BLaER1 treated with 17β-estradiol and CSF1 and Interleukin-3, amounts not matched to agents 10 nM and 100 nM (cell line): ENCODE results near the gene ADGRD1.

Experiments
- H3K27ac ChIP-seq, 11 experiments: shearing (Covaris generic); formaldehyde crosslinking; 2 replicates each; pipeline ENCODE4 v1.8.1; 2022
- H3K27me3 ChIP-seq, 11 experiments: shearing (Covaris generic); formaldehyde crosslinking; 2 replicates each; pipeline ENCODE4 v1.8.1; 2022
- H3K36me3 ChIP-seq, 11 experiments: shearing (Covaris generic); formaldehyde crosslinking; 2 replicates each; pipeline ENCODE4 v1.8.1; 2022
- H3K4me1 ChIP-seq, 10 experiments: shearing (Covaris generic); formaldehyde crosslinking; 2 replicates each; pipeline ENCODE4 v1.8.1; 2022
- H3K4me2 ChIP-seq, 11 experiments: shearing (Covaris generic); formaldehyde crosslinking; 2 replicates each; pipeline ENCODE4 v1.8.1; 2022
- H3K4me3 ChIP-seq, 10 experiments: shearing (Covaris generic); formaldehyde crosslinking; 2 replicates each; pipeline ENCODE4 v1.8.1; 2022
- H3K9ac ChIP-seq, 11 experiments: shearing (Covaris generic); formaldehyde crosslinking; 2 replicates each; pipeline ENCODE4 v1.8.1; 2022
- H3K9me3 ChIP-seq, 11 experiments: shearing (Covaris generic); formaldehyde crosslinking; replicated peaks in 1 of 11; 2 replicates each; pipeline ENCODE4 v1.8.1; 2022
- H4K20me1 ChIP-seq, 11 experiments: shearing (Covaris generic); formaldehyde crosslinking; 2 replicates each; pipeline ENCODE4 v1.8.1; 2022
- Cebpa-rat ChIP-seq, 11 experiments: shearing (Covaris generic); IDR thresholded peaks; 2 replicates each; pipeline ENCODE4 v1.8.1; 2022

The ADGRD1 gene

DNA sequence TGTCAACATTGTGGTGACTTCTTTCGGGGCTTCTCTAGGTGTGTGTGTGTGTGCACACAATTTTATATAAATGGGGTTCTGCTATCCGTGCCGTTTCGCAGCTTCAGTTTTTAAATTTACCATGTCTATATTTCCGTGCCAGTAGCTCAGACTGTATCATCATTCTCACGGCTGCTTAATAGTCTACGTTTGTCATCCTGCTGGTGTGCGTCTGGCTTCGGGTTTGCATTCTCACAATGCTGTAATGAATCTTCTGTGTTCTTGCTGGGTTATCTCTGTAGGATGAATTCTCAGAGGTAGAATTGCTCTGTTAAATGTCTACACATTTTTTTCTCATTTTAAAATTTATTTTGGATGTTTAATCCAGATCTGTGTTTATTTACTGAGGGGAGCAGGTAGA, 73.6 kb downstream of the ADGRD1 start:
- no peak overlapping the region for H3K4me3 ChIP-seq
- H3K4me2 ChIP-seq, result peak overlapping the region in 8 of 11 experiments; percentile 71 to 99 (median 86); a peak in 14 of 22 replicates
- H3K36me3 ChIP-seq, result no peaks in the 10 kb centered on the region; a peak in 1 of 22 replicates
- peaks cover 0 to 75% (median 0%) of the 10 kb centered on the region in 11 experiments; a peak in 7 of 22 replicates for H3K27me3 ChIP-seq
- H4K20me1 ChIP-seq, result peaks cover 0 to 7% (median 0%) of the 10 kb centered on the region in 11 experiments; a peak in 2 of 22 replicates
- TF ChIP-seq Cebpa-rat (IDR thresholded peaks at IDR 0.05), result no peak
- H3K9ac ChIP-seq, result no peak overlapping the region; a peak in 1 of 22 replicates
- H3K9me3 ChIP-seq, result no peaks in the 10 kb centered on the region
- H3K27ac ChIP-seq, result no peak overlapping the region; a peak in 1 of 22 replicates
- peaks cover 32 to 100% (median 99%) of the 10 kb centered on the region in 10 experiments for H3K4me1 ChIP-seq

- peaks cover 0 to 70% (median 0%) of the 10 kb centered on the region in 11 experiments; a peak in 7 of 22 replicates for H3K27me3 ChIP-seq
Measured at GRCh38 chr12:131027876-131028586, 74.3 kb downstream of the ADGRD1 start.

GRCh38 chr12:131028587-131029338, 75.1 kb downstream of the ADGRD1 start:
- H3K4me1 ChIP-seq, result peaks cover 38 to 100% (median 99%) of the 10 kb centered on the region in 10 experiments
- H3K9me3 ChIP-seq, result no peaks in the 10 kb centered on the region
- H3K4me3 ChIP-seq, result no peak overlapping the region
- H4K20me1 ChIP-seq, result peaks cover 0 to 7% (median 0%) of the 10 kb centered on the region in 11 experiments; a peak in 2 of 22 replicates
- TF ChIP-seq Cebpa-rat (IDR thresholded peaks at IDR 0.05), result no peak
- peaks cover 0 to 70% (median 0%) of the 10 kb centered on the region in 11 experiments; a peak in 7 of 22 replicates for H3K27me3 ChIP-seq
- H3K9ac ChIP-seq, result no peak overlapping the region
- peak overlapping the region in 7 of 11 experiments; percentile 4 to 99 (median 86); a peak in 13 of 22 replicates for H3K4me2 ChIP-seq
- H3K27ac ChIP-seq, result peak overlapping the region in 1 of 11 experiments; percentile 76; a peak in 1 of 22 replicates
- no peaks in the 10 kb centered on the region; a peak in 1 of 22 replicates for H3K36me3 ChIP-seq

More at GRCh38 chr12:131027876-131028586, 74.3 kb downstream of the ADGRD1 start:
- H4K20me1 ChIP-seq, result peaks cover 0 to 7% (median 0%) of the 10 kb centered on the region in 11 experiments; a peak in 2 of 22 replicates
- H3K4me3 ChIP-seq, result no peak overlapping the region
- H3K27ac ChIP-seq, result no peak overlapping the region; a peak in 1 of 22 replicates
- no peaks in the 10 kb centered on the region; a peak in 1 of 22 replicates for H3K36me3 ChIP-seq
- peak overlapping the region in 7 of 11 experiments; percentile 4 to 99 (median 86); a peak in 11 of 22 replicates for H3K4me2 ChIP-seq
- H3K9me3 ChIP-seq, result no peaks in the 10 kb centered on the region
- TF ChIP-seq Cebpa-rat (IDR thresholded peaks at IDR 0.05), result no peak
- H3K9ac ChIP-seq, result no peak overlapping the region; a peak in 1 of 22 replicates
- peaks cover 34 to 100% (median 99%) of the 10 kb centered on the region in 10 experiments for H3K4me1 ChIP-seq

GRCh38 chr12:131030472-131031328, 77.0 kb downstream of the ADGRD1 start:
- Histone ChIP-seq H3K27ac (peak overlapping the region in 7 of 11 experiments; percentile 8 to 76 (median 62); a peak in 11 of 22 replicates), H3K36me3 (no peaks in the 10 kb centered on the region; a peak in 1 of 22 replicates), H3K27me3 (peaks cover 0 to 66% (median 0%) of the 10 kb centered on the region in 11 experiments; a peak in 7 of 22 replicates), H3K4me3 (peak overlapping the region in 5 of 10 experiments; percentile 1 to 47 (median 12); a peak in 4 of 20 replicates), H4K20me1 (peaks cover 0 to 4% (median 0%) of the 10 kb centered on the region in 11 experiments; a peak in 2 of 22 replicates), H3K9me3 (no peaks in the 10 kb centered on the region), H3K9ac (peak overlapping the region in 8 of 11 experiments; percentile 11 to 68 (median 46); a peak in 14 of 22 replicates), H3K4me2 (peak overlapping the region; percentile 45 to 99 (median 86); a peak in 21 of 22 replicates), H3K4me1 (peaks cover 38 to 100% (median 99%) of the 10 kb centered on the region in 10 experiments)
- TF ChIP-seq Cebpa-rat (IDR thresholded peaks at IDR 0.05), result peak in 1 of 11 experiments; percentile 54; a peak in 1 of 22 replicates

DNA sequence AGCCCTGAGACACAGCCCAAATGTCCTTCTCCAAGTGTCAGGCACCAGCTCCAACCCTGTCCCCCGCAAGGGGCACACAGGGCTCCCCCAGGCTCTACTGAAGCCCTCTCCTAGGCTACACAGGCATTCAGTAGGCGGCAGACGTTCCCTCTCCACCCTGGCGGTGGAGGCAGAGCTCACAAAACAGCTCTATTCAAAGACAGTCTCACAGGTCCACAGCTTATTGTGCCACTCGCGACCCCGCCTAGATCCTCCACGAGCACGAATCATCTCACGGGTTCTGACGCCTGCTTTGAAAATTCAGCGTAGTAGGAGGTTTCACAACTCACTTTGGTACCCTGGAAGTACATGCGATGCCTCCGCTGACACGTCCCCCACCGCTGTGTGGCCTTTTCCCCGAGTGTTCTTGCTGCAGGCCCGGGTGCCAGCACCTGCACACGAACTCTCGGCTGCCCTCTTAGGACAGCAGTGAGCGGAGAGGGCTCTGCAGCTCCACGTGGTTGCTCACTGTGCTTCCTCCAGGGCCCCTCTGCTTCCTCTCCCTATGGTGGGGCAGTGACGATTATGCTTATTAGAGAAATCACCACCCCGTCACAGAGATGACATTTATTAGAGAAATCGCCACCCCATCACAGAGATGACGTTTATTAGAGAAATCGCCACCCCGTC, 78.5 kb downstream of the ADGRD1 start:
- TF ChIP-seq Cebpa-rat (IDR thresholded peaks at IDR 0.05), result no peak
- peaks cover 36 to 100% (median 95%) of the 10 kb centered on the region in 10 experiments for H3K4me1 ChIP-seq
- H3K27me3 ChIP-seq, result peaks cover 0 to 54% (median 0%) of the 10 kb centered on the region in 11 experiments; a peak in 7 of 22 replicates
- H3K36me3 ChIP-seq, result no peaks in the 10 kb centered on the region; a peak in 1 of 22 replicates
- H3K9me3 ChIP-seq, result no peaks in the 10 kb centered on the region
- peak overlapping the region in 4 of 10 experiments; percentile 1 to 47 (median 28); a peak in 4 of 20 replicates for H3K4me3 ChIP-seq
- peak overlapping the region; percentile 45 to 99 (median 86) for H3K4me2 ChIP-seq
- H3K27ac ChIP-seq, result peak overlapping the region in 6 of 11 experiments; percentile 6 to 76 (median 63); a peak in 11 of 22 replicates
- H3K9ac ChIP-seq, result peak overlapping the region in 6 of 11 experiments; percentile 6 to 68 (median 55); a peak in 9 of 22 replicates
- H4K20me1 ChIP-seq, result peaks cover 0 to 4% (median 0%) of the 10 kb centered on the region in 11 experiments; a peak in 1 of 22 replicates

GRCh38 chr12:131033486-131033885, 79.8 kb downstream of the ADGRD1 start:
- Histone ChIP-seq H3K9me3 (no peaks in the 10 kb centered on the region), H3K36me3 (no peaks in the 10 kb centered on the region), H3K27ac (peak overlapping the region in 2 of 11 experiments; percentile 18 to 71; a peak in 2 of 22 replicates), H3K9ac (peak overlapping the region in 4 of 11 experiments; percentile 9 to 70 (median 34); a peak in 4 of 22 replicates), H3K4me3 (peak overlapping the region in 2 of 10 experiments; percentile 46 to 54; a peak in 4 of 20 replicates), H3K27me3 (peaks cover 0 to 50% (median 0%) of the 10 kb centered on the region in 11 experiments; a peak in 7 of 22 replicates), H3K4me2 (peak overlapping the region in 9 of 11 experiments; percentile 76 to 99 (median 84); a peak in 18 of 22 replicates), H3K4me1 (peaks cover 36 to 98% (median 91%) of the 10 kb centered on the region in 10 experiments), H4K20me1 (peaks cover 0 to 4% (median 0%) of the 10 kb centered on the region in 11 experiments; a peak in 1 of 22 replicates)
- TF ChIP-seq Cebpa-rat (IDR thresholded peaks at IDR 0.05), result no peak
